ENCODE measurements around the gene RASA4.
"Not testable (repeated sequence)": the region's sequence is repeated elsewhere in the genome, so short reads cannot be mapped to it uniquely, and the experiment has no call there.

RASA4 gene

DNA sequence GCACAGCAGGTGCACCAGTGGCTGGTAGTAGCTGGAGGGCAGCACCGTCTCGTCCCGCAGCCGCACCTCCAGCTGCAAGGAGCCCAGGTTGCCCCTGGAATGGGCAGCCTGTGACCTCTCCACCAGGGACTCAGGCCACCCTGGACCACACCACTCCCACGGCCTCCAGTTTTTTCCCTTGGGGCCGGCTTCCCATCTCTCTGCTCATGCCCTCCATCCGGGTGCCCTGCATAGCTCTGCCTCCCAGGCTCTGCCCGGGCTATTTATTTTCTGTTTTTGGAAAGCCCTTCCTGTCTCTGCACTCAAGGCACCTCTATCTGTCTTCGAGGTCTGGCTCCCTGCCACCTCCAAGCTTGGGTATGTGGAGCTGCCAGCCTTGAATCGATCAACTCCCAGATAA is 20.5 kb downstream of the RASA4 start:
- not testable (repeated sequence) for H3K4me1 ChIP-seq (ENCODE audit: control insufficient read depth, insufficient read depth, low read length); H3K4me3 ChIP-seq (ENCODE audit: low read length); H3K9me3 ChIP-seq (ENCODE audit: control insufficient read depth, low read length); H3K27me3 ChIP-seq (ENCODE audit: control insufficient read depth, insufficient read depth, low read length); H3K9ac ChIP-seq (ENCODE audit: low read length); H3K36me3 ChIP-seq (ENCODE audit: control insufficient read depth, insufficient read depth, low read length)

GRCh38 chr7:102593637-102594334 is 22.8 kb downstream of the RASA4 start:
- not testable (repeated sequence) for H3K9me3 ChIP-seq (ENCODE audit: control insufficient read depth, low read length); H3K36me3 ChIP-seq (ENCODE audit: control insufficient read depth, insufficient read depth, low read length); H3K9ac ChIP-seq (ENCODE audit: low read length); H3K4me3 ChIP-seq (ENCODE audit: low read length); H3K4me1 ChIP-seq (ENCODE audit: control insufficient read depth, insufficient read depth, low read length); H3K27me3 ChIP-seq (ENCODE audit: control insufficient read depth, insufficient read depth, low read length)

GRCh38 chr7:102592477-102593019 is 24.0 kb downstream of the RASA4 start:
- not testable (repeated sequence) for H3K27me3 ChIP-seq (ENCODE audit: control insufficient read depth, insufficient read depth, low read length); H3K36me3 ChIP-seq (ENCODE audit: control insufficient read depth, insufficient read depth, low read length); H3K4me1 ChIP-seq (ENCODE audit: control insufficient read depth, insufficient read depth, low read length); H3K4me3 ChIP-seq (ENCODE audit: low read length); H3K9ac ChIP-seq (ENCODE audit: low read length); H3K9me3 ChIP-seq (ENCODE audit: control insufficient read depth, low read length)

DNA sequence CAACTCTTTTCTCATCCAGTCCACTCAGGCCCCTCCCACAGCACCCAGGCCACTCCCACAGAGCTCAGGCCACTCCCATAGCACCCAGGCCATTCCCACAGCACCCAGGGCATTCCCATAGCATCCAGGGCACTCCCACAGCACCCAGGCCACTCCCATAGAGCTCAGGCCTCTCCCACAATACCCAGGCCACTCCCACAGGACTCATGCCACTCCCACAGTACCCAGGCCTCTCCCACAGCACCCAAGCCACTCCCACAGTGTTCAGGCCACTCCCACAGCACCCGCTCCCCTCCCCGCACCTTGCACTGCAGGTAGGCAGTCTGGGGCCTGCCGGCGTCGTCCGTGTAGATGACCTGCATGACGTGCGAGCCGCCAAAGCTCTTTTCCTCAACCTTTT is 26.7 kb downstream of the RASA4 start:
- H3K4me1 ChIP-seq (ENCODE audit: control insufficient read depth, insufficient read depth, low read length); H3K27me3 ChIP-seq (ENCODE audit: control insufficient read depth, insufficient read depth, low read length); H3K4me3 ChIP-seq (ENCODE audit: low read length); H3K36me3 ChIP-seq (ENCODE audit: control insufficient read depth, insufficient read depth, low read length); H3K9me3 ChIP-seq (ENCODE audit: control insufficient read depth, low read length); H3K9ac ChIP-seq (ENCODE audit: low read length): not testable (repeated sequence)

- H3K9ac ChIP-seq (ENCODE audit: low read length); H3K4me3 ChIP-seq (ENCODE audit: low read length); H3K27me3 ChIP-seq (ENCODE audit: control insufficient read depth, insufficient read depth, low read length); H3K4me1 ChIP-seq (ENCODE audit: control insufficient read depth, insufficient read depth, low read length); H3K9me3 ChIP-seq (ENCODE audit: control insufficient read depth, low read length); H3K36me3 ChIP-seq (ENCODE audit: control insufficient read depth, insufficient read depth, low read length): not testable (repeated sequence)
Observed at GRCh38 chr7:102583495-102583894, 33.1 kb downstream of the RASA4 start.

GRCh38 chr7:102581722-102582121 is 34.8 kb downstream of the RASA4 start:
- not testable (repeated sequence) for H3K36me3 ChIP-seq (ENCODE audit: control insufficient read depth, insufficient read depth, low read length); H3K27me3 ChIP-seq (ENCODE audit: control insufficient read depth, insufficient read depth, low read length); H3K9me3 ChIP-seq (ENCODE audit: control insufficient read depth, low read length); H3K4me1 ChIP-seq (ENCODE audit: control insufficient read depth, insufficient read depth, low read length); H3K4me3 ChIP-seq (ENCODE audit: low read length); H3K9ac ChIP-seq (ENCODE audit: low read length)

GRCh38 chr7:102578486-102578885 is 38.1 kb downstream of the RASA4 start:
- not testable (repeated sequence) for H3K9ac ChIP-seq (ENCODE audit: low read length); H3K36me3 ChIP-seq (ENCODE audit: control insufficient read depth, insufficient read depth, low read length); H3K9me3 ChIP-seq (ENCODE audit: control insufficient read depth, low read length); H3K4me1 ChIP-seq (ENCODE audit: control insufficient read depth, insufficient read depth, low read length); H3K4me3 ChIP-seq (ENCODE audit: low read length); H3K27me3 ChIP-seq (ENCODE audit: control insufficient read depth, insufficient read depth, low read length)

DNA sequence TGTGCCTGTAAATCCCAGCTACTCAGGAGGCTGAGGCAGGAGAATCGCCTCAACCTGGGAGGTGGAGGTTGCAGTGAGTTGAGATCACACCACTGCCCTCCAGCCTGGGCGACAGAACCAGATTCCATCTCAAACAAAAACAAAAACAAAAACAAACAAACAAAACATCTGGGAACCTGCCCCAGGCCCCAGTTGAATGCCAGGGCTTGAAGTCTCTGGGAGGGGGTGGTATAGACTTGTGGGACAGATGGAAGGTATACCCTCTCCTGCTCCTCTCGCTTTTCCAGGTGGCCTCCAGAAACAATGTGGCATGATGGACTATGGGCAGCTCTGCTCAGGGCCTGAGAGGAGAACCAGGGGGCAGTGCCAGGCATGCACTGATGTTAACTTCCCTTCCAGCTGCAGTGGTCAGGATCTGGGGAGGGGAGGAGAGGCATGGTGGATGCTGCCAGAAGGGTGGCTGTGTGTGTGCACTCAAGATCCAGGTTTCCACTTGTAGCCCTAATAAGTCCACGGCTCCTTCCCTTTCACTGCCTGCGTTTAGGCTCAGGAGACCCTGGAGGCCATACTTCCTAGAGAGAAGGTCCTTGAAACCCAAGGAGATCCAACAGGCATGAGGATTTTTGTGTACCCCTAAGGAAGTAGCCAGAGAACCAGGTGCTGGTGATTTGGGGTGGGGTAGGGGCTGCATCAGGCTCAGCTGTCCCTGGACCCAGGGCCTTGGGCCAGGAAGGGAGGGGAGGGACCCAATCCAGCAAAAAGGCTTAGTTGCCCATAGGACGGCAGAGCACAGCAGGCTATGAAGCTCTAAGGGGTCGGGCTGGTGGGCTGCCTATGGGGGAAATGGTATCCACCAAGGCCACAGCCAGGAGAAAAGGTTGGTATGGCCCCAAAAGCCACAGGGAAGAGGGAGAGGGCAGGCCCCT is 39.0 kb downstream of the RASA4 start:
- not testable (repeated sequence) for H3K9me3 ChIP-seq (ENCODE audit: control insufficient read depth, low read length); H3K27me3 ChIP-seq (ENCODE audit: control insufficient read depth, insufficient read depth, low read length); H3K4me1 ChIP-seq (ENCODE audit: control insufficient read depth, insufficient read depth, low read length); H3K36me3 ChIP-seq (ENCODE audit: control insufficient read depth, insufficient read depth, low read length); H3K9ac ChIP-seq (ENCODE audit: low read length); H3K4me3 ChIP-seq (ENCODE audit: low read length)

DNA sequence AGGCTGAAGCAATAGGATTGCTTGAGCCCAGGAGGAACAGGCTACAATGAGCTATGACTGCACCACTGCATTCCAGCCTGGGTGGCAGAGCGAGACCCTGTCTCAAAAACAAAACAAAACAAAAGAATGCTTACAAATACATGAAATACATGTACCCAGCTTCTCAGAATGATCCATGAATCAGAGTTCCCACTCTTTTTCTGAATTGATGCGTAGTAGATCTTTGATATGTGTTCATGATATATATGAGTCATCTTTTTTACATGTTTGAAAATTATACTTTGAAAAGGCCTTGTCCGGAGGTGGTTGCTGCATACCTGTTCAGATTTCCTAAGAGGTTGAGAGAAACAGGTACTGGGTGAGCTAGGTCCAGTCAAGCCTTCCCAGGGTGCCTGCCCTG is 40.2 kb downstream of the RASA4 start:
- H3K36me3 ChIP-seq (ENCODE audit: control insufficient read depth, insufficient read depth, low read length); H3K4me1 ChIP-seq (ENCODE audit: control insufficient read depth, insufficient read depth, low read length); H3K9ac ChIP-seq (ENCODE audit: low read length); H3K27me3 ChIP-seq (ENCODE audit: control insufficient read depth, insufficient read depth, low read length); H3K9me3 ChIP-seq (ENCODE audit: control insufficient read depth, low read length); H3K4me3 ChIP-seq (ENCODE audit: low read length): not testable (repeated sequence)

DNA sequence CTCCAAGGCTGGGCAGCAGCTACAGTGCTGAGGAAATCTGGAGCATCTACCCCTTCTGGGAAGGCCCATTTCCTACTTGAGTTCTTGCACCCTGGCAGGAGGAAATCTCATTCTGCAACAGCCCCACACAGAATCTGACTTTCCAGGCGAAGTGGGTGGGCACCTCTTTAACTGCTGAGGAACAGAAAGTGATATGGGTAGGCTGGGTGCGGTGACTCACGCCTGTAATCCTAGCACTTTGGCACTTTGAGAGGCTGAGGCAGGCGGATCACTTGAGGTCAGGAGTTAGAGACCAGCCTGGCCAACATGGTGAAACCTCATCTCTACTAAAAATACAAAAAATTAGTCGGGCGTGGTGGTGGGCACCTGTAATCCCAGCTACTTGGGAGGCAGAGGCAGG is 41.9 kb downstream of the RASA4 start:
- not testable (repeated sequence) for H3K9me3 ChIP-seq (ENCODE audit: control insufficient read depth, low read length); H3K4me1 ChIP-seq (ENCODE audit: control insufficient read depth, insufficient read depth, low read length)

DNA sequence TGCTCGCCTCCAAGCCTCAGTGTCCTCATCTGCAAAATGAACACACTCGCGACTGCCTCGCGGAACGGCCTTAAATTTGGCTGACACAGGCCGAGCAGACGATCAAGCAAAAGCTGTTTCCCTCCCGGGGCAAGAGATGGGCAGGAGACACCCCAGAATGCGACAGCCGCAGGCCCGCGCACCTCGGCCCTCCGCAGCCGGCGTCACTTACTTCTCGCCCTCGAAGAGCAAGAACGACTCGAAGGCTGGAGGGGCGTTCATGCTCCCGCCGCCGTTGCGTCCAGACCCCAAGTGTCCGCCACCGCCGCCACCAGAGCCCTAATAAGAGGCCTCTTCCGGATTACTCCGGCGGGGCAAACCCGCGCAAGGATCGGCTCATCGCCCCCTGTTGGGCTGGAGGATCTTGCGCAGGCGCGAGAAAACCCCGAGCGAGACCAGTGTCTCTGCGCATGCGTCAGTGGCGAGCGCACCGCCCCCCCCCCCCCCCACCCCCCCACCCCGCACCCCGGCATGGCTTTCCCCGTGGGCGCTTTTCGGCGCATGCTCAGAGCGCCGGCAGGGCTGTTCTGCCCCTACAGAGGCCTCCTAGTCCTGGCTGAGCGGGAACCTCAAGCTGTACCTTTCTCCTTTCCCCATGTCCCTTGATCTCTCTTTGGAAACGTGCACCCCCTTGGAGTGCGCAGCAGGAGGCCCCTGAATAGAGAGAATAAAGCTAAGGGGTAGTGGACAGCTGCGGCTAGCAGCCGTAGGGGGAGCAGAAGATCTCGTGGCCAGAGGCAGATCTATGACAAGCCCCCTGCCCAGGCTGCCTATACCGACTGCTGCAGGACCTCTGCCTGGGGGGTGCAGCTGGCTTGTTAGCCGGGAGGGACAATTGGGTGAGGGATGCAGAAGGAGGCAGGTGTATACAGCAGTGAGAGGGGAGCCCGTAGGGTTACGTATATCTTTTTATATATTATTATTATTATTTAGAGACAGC is 44.0 kb downstream of the RASA4 start, which contains the start of gene POLR2J3:
Gene POLR2J3 (minus strand): TSS at position 323 of the 979 bp plus-strand sequence. CDS start 62 bp downstream, at position 261.
- not testable (repeated sequence) for H3K4me3 ChIP-seq (ENCODE audit: low read length); H3K9me3 ChIP-seq (ENCODE audit: control insufficient read depth, low read length); H3K27me3 ChIP-seq (ENCODE audit: control insufficient read depth, insufficient read depth, low read length); H3K4me1 ChIP-seq (ENCODE audit: control insufficient read depth, insufficient read depth, low read length); H3K36me3 ChIP-seq (ENCODE audit: control insufficient read depth, insufficient read depth, low read length)
- H3K9ac ChIP-seq (ENCODE audit: low read length) = peak within 1 kb of the TSS; percentile 74

More for the DNA sequence above, 41.9 kb downstream of the RASA4 start:
- H3K9ac ChIP-seq (ENCODE audit: low read length); H3K4me3 ChIP-seq (ENCODE audit: low read length); H3K27me3 ChIP-seq (ENCODE audit: control insufficient read depth, insufficient read depth, low read length); H3K36me3 ChIP-seq (ENCODE audit: control insufficient read depth, insufficient read depth, low read length): not testable (repeated sequence)
